ENCODE data around the gene CAMK1D. TPM values are rescaled to one million over a fixed set of nuclear protein-coding genes. Genes with fewer than 3 reads are reported as not detected.
"Not testable (repeated sequence)": the region's sequence is repeated elsewhere in the genome, so short reads cannot be mapped to it uniquely, and the experiment has no call there.

Gene CAMK1D
- total RNA-seq, 4 donors from 2014 or later = 29.7 to 36.7 (median 33.3) TPM

- DNase-seq (ENCODE audit: low spot score in 2 of 2) = no peak
- TF ChIP-seq POLR2A (IDR thresholded peaks at IDR 0.05) (no peak), CTCF (IDR thresholded peaks at IDR 0.05) (no peak)
- no peak overlapping the region for H3K4me3 ChIP-seq (ENCODE audit: low read depth, poor library complexity, severe bottlenecking)
- intact Hi-C loops (cut with DNase I; ENCODE audit: low total_unique reads) = no loop called here
- 84 to 85% methylated on average over 12 of the region's 12 CpGs for WGBS, 2 donors
Observed at GRCh38 chr10:12806228-12807095, 457.1 kb downstream of the CAMK1D start.

GRCh38 chr10:12807096-12807755 is 457.9 kb downstream of the CAMK1D start:
- intact Hi-C loops (cut with DNase I; ENCODE audit: low total_unique reads) = no loop called here
- WGBS, 2 donors = 54 to 71% methylated on average over 9 to 10 of the region's 10 CpGs
- DNase-seq (ENCODE audit: low spot score in 2 of 2) = no peak
- no peak overlapping the region for H3K4me3 ChIP-seq (ENCODE audit: low read depth, poor library complexity, severe bottlenecking)
- TF ChIP-seq POLR2A (IDR thresholded peaks at IDR 0.05) = no peak
- no peak for TF ChIP-seq CTCF (IDR thresholded peaks at IDR 0.05)

DNA sequence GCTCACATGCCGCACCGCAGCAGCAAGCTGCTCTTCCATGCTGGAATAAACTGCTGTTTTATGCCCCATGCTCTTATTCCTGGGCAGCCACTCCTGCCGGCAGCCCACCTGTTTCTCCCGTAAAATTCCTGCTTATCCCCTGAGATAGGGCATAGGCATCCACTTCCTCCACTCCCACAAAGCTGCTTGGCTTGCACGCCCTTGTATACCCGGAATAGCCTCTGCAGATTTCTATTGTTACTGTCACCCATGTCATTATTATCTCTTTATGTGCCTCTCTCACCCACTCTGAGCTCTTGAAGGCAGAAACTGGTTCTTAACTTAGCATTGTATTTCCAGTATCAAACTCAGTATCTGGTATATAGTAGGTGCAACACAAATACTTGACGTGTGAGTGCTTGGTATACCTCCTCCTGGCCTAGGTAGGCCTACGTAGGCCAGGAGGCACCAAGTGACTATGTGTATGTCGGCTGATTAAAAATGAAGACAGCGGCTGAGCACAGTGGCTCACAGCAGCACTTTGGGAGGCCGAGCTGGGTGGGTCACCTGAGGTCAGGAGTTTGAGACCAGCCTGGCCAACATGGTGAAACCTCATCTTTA is 458.8 kb downstream of the CAMK1D start:
- 95 to 96% methylated on average over 11 of the region's 11 CpGs for WGBS, 2 donors
- intact Hi-C loops (cut with DNase I; ENCODE audit: low total_unique reads) = no loop called here
- TF ChIP-seq CTCF (IDR thresholded peaks at IDR 0.05) = no peak
- no peak for TF ChIP-seq POLR2A (IDR thresholded peaks at IDR 0.05)
- no peak for DNase-seq (ENCODE audit: low spot score in 2 of 2)
- no peak overlapping the region for H3K4me3 ChIP-seq (ENCODE audit: low read depth, poor library complexity, severe bottlenecking)

- WGBS, 2 donors = 98% methylated on average over 6 of the region's 6 CpGs
- intact Hi-C loops (cut with DNase I; ENCODE audit: low total_unique reads); DNase-seq (ENCODE audit: low spot score in 2 of 2); H3K4me3 ChIP-seq (ENCODE audit: low read depth, poor library complexity, severe bottlenecking): not testable (repeated sequence)
Observed at GRCh38 chr10:12810046-12810445, 460.7 kb downstream of the CAMK1D start.

DNA sequence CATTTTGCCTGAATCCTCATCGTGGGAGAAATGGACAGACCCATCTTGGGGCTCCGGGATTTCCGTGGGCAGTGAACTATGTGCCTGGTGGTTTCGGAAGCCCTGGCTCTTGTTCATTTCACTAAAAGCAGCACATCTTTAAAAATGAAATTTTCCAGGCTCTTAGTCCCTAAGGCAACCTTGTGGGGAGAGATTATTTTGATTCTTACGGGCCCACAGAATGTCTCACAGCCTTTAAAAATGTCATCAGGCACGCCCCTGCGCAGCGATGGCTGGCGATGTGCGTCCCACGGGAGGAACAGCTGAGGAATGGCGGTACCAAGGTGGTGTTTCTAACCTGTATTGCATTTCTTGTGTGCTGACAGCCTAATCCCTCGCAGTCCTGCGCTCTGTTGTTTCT is 462.5 kb downstream of the CAMK1D start:
- intact Hi-C loops (cut with DNase I; ENCODE audit: low total_unique reads) = no loop called here
- WGBS, 2 donors = 79 to 87% methylated on average over 14 of the region's 14 CpGs
- DNase-seq (ENCODE audit: low spot score in 2 of 2) = no peak
- TF ChIP-seq CTCF (IDR thresholded peaks at IDR 0.05) = no peak
- no peak for TF ChIP-seq POLR2A (IDR thresholded peaks at IDR 0.05)
- no peak overlapping the region for H3K4me3 ChIP-seq (ENCODE audit: low read depth, poor library complexity, severe bottlenecking)

DNA sequence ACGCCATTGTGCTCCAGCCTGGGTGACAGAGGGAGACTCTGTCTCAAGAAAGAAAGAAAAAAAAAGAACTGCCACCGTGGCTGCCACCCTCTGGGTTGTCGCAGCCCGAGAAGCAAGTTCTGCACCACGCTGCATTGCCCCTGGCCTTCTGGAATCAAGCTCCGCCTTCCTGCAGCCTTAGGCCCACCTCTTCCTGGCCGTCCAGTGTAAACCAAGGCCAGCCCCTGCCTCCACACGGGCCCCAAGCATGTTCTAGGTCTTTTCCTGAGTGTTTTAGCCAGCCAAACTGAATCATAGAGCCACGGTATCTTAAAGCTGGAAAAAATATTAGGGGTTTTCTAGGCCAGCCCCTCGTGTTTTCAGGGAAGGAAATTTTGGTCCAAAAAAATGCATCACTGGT is 463.2 kb downstream of the CAMK1D start:
- TF ChIP-seq POLR2A (IDR thresholded peaks at IDR 0.05) (no peak), CTCF (IDR thresholded peaks at IDR 0.05) (no peak)
- intact Hi-C loops (cut with DNase I; ENCODE audit: low total_unique reads) = no loop called here
- no peak for DNase-seq (ENCODE audit: low spot score in 2 of 2)
- H3K4me3 ChIP-seq (ENCODE audit: low read depth, poor library complexity, severe bottlenecking) = no peak overlapping the region
- WGBS, 2 donors = 90 to 91% methylated on average over 10 of the region's 10 CpGs
